HL-60/S4 treated with retinoic acid at 250 ng/mL for 4 days and 3 days (cell line): ENCODE data around the gene CABP7.

Experiments
- in situ Hi-C: fragments of 300-500 bp; cut with MboI; formaldehyde crosslinking; loops from 2 replicates; pipeline ENCODE4 v1.7.0; 2022; ENCODE audit warnings: low sequenced_read_pairs

CABP7 gene

DNA sequence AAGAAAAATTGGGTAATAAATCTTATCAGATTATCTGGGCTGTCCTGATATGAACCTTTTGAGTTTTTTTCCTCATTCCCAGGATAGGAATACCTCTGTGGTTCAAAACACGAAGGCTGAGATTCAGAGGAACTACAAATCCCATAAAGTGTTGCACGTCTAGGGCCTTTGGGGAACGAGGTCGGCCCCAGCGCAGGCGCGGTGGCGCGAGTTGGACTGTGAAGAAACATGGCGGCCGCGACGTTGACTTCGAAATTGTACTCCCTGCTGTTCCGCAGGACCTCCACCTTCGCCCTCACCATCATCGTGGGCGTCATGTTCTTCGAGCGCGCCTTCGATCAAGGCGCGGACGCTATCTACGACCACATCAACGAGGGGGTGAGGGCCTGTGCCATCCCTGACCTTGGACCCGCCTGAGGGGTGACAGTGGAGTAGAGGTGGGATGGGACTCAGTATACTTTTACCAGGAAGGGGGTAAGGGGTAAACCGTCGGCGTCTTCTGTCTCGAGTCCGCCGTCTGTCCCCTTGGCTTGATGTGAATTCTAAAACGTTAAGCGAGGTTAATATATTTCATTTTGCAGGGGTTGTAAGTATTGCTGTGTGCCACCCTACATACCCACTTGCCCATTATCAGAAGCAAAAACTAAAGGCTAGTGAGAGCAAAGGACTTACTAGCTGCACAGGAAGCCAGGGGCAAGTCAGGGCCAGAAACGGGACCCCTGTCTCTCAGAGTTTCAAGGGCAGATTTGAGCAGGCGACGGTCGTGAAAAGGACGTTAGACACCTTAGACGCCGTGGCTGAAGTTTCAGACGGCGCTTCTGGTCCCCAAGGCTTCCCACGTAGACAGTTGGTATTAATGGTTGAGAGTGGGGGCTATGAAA is 47.6 kb downstream of the CABP7 start, which contains the start of gene UQCR10:
TSS of gene UQCR10 (plus strand) at position 199 of the 881 bp plus-strand sequence. CDS start at position 229, 30 bp downstream.
- in situ Hi-C loops = no loop called here

DNA sequence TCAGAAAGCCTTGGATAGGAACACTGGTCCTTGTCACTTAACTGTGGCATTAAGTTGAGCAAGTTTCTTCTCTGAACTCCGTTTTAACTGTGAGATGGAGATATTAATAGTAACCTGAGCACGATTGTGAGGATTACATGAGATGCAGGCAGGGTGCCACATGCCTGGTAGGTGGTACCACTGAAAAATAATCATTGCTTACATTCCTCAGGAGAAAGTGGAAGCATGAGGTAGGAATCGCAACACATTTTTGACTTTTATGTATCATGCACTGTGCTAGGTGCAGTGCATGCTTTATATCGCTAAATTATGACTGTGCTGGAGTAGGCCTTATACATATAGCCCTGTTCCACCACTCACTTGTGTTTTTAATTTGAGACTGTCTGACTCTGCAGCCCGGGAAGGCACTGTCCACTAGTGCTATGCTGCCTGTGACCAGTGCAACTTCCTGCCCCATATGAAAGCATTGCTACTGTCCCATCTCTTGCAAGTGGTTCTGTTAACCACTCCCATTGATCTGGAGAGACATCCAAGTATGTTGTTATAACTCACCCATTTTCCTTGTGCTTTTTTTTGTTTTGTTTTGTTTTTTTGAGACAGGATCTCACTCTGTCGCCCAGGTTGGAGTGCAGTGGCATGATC is 48.4 kb downstream of the CABP7 start:
- in situ Hi-C loops = no loop called here

DNA sequence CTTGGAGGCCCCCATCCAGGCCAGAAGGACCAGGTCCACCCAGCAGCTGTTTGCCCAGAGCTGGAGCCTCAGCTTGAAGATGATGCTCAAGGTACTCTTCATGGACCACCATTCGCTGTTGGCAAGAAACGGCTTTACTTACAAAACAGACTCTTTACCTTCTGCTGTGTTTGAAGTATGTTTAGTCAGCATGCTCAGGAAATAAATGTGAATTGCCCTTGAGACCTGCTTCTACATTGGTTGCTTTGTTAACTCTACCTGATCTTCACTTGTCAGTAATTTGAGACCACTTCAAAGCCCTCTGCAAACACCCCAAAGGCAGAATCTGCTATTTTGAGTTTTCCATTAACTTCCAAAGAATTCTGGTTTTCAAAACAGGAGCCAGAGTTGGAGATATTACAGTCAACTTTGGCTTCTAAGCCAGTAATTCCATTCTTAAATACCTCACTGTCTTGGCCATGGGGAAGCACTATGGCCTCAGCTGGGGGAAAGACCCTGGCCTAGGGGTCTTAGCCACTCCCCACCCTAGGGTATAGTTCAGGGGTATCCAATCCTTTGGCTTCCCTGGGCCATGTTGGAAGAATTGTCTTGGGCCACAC is 50.0 kb downstream of the CABP7 start:
- in situ Hi-C loops = no loop called here

DNA sequence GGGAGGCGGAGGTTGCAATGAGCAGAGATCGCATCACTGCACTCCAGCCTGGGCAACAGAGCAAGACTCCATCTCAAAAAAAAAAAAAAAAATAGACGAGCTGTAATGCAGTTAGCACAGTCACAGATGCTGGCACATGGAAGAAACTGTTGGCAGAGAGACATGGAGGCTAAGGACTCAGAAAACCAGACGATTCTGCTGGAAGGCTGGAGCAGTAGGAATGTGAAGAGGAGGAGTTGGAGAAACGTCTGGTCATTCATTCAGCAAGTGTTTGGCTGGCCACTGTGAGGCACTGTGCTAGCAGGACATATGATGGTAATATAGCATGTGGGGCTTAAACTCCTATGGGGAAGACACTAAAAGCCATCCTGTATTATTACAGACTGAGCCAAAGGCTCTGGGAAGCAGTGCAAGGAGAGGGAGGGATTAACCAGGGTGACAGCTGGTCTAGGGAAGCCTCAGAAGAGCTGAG is 52.4 kb downstream of the CABP7 start:
- in situ Hi-C loops = no loop called here

DNA sequence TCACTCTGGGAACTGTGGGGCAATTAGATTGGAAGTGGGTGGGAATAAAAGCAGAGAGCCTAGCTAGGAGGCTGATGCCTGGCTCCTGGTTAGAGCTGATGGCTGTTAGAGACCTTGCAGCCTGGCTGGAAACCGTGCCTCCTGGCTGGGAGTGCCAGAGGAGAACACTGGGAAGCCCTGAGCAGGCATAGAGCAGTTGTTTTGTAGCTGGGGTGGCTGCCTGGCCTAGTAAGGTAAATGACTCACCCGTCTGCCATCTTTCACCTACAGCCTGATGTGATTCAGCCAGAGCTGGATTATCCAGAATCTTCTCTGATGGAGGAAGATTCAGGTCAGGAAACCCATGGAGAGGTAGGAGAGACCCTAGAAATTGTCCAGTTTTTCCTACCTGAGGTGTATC is 53.4 kb downstream of the CABP7 start:
- in situ Hi-C loops = no loop called here

DNA sequence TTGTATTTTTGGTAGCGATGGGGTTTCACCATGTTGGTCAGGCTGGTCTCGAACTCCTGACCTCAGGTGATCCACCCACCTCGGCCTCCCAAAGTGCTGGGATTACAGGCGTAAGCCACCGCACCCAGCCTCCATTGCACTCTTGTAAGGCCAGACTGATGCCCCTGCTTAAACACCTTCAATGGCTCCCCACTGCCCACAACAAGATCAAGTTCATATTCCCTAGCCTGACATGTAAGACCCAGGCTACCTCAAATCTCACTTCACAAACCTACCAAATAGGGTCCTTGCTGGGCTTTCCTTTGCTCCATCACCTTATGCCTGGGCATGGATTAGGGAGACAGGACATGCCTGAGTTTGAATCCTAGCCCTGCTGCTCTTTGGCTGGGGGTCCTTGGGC is 60.4 kb downstream of the CABP7 start:
- in situ Hi-C loops = no loop called here

DNA sequence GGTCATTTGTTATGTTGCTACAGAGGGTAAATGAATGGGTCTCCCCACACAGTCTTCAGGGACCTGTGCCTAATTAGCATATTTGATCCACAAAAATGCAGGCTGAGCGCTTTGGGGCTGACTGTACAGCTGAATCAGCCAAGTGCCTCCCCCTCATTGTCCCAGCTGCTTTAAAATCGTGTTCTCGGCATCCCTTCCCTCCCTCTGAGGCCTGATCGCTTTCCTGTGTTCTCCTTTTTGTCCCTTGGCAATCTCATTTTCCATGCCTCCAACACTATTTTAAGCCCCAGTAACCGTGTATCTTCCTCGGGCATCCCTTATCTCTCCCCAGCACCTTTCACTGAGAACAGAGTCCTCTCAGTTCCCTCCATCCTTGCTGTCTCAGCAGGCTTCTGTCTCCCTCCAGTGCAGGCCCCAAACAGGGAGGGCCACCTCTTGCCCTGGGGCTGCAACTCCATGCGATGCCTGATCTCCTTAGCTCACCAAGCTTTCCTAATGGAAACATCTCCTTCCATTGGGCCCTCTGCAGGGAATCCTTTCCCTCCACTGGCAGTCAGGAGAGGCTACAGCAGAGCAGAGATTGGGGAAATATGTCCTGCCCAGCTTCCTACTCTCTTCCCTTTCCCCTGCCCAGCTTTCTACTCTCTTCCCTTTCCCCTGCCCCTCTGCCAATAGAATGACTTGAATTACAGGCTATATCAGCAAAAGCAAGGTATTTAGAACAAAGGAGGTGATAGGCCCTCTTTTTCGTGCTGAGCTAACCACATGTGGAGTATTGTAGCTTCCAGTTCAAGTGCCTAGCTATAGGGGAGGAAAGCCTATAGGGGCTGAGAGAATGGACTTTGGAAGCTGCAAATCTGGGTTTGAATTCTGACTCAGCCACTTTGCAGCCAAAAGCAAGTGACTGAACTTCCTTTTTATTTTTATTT is 61.2 kb downstream of the CABP7 start:
- in situ Hi-C loops = no loop called here
